Liver (tissue), 3 donors: ENCODE data around the gene GATA3.

Source experiments
- FOXA1 ChIP-seq: IDR thresholded peaks from 2 replicates; pipeline ENCODE4 v1.6.1; 2016; ENCODE audit warnings: antibody characterized with exemption
- GABPA ChIP-seq, 2 donors: IDR thresholded peaks in 1 of 2; conservative IDR thresholded peaks in 1 of 2; 2 replicates each; pipeline ENCODE4 v1.6.1; 2016; ENCODE audit warnings: antibody characterized with exemption in 2 of 2, mild to moderate bottlenecking in 1 of 2, moderate library complexity in 1 of 2
- SP1 ChIP-seq: IDR thresholded peaks from 2 replicates; pipeline ENCODE4 v1.6.1; 2018; ENCODE audit warnings: antibody characterized with exemption, mild to moderate bottlenecking
- TF ChIP-seq, protein P1 (sequence below): fragments of 150-350 bp; IDR thresholded peaks from 2 replicates; pipeline ENCODE4 v1.5.1; 2017; ENCODE audit warnings: improper control_type of control experiment, low read depth, low read length; ENCODE audit not compliant: missing input control
- TF ChIP-seq, protein P2 (sequence below): IDR thresholded peaks from 2 replicates; pipeline ENCODE4 v1.6.1; 2016; ENCODE audit warnings: antibody characterized with exemption
- donor health status: healthy.
- donor health status: healthy.

DNA sequence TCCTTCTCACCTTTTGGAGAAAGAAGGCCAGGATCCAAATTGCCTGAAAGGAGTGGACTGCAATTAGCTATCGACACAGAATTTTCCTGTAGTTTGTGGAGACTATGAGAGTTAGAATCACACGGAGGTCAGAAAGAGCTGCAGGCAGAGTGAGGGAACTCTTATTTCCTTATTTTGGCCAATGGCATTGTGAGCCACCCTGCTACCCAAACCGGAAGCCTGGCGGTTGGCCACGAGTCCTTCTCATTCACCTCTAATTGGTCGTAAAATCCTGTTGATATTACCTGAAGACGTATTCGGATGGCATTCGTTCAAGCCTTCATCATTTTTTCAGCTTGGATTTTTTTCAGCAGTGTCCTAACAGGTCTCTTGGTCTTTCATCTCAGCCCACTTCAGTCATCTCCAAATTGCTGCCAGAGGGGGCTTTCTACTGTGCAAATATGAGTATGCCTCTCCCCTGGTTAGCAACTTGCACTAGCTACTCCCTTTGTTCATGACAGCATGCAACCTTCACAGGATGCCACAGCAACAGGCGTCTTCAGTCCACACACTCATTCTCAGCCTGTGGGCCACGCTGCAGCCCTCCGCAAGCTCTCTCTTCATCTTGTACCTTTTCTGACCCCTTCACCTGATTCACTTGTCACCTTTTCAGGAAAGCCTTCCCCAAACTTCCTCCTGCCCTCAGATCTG, 66.9 kb downstream of the GATA3 start:
- TF ChIP-seq FOXA1 (no peak), SP1 (no peak), GABPA (IDR thresholded peaks at IDR 0.05 in 1 of 2, conservative IDR thresholded peaks at IDR 0.05 in 1 of 2) (no peak)
- TF ChIP-seq, protein P1, sequence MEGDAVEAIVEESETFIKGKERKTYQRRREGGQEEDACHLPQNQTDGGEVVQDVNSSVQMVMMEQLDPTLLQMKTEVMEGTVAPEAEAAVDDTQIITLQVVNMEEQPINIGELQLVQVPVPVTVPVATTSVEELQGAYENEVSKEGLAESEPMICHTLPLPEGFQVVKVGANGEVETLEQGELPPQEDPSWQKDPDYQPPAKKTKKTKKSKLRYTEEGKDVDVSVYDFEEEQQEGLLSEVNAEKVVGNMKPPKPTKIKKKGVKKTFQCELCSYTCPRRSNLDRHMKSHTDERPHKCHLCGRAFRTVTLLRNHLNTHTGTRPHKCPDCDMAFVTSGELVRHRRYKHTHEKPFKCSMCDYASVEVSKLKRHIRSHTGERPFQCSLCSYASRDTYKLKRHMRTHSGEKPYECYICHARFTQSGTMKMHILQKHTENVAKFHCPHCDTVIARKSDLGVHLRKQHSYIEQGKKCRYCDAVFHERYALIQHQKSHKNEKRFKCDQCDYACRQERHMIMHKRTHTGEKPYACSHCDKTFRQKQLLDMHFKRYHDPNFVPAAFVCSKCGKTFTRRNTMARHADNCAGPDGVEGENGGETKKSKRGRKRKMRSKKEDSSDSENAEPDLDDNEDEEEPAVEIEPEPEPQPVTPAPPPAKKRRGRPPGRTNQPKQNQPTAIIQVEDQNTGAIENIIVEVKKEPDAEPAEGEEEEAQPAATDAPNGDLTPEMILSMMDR: no peak
- TF ChIP-seq, protein P2, sequence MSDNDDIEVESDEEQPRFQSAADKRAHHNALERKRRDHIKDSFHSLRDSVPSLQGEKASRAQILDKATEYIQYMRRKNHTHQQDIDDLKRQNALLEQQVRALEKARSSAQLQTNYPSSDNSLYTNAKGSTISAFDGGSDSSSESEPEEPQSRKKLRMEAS: no peak
